ENCODE results near the gene RNF222. TPM values are rescaled to one million over a fixed set of nuclear protein-coding genes. Genes with fewer than 3 reads are reported as not detected.
A peak's percentile ranks its signal among the peaks of the same experiment; 100 is the strongest.

The RNF222 gene
- total and polyA plus RNA-seq, 9 donors = not detected

DNA sequence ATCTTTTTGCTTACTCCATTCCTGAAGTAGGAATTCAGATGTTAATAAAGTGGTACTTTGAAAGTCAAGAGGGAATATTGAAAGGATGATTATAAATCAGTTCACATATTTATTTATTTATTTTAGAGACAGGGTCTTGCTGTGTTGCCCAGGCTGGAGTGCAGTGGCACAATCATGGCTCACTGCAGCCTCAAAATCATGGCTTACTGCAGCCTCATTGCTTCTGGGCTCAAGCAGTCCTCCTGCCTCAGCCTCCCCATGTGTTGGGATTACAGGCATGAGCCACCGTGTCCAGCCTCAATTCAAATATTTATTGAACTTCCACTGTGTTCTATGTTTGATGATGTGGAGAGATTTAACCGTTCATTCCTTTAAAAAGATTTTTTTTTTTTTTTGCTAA lies 44.7 kb upstream of the RNF222 start:
- Histone ChIP-seq H3K9me3 (no peaks in the 10 kb centered on the region), H3K4me1 (ENCODE audit: insufficient read depth) (peaks cover 5% of the 10 kb centered on the region), H3K36me3 (no peaks in the 10 kb centered on the region), H3K27ac (no peak overlapping the region), H3K27me3 (no peaks in the 10 kb centered on the region), H3K4me3 (no peak overlapping the region)
- TF ChIP-seq POLR2A (IDR thresholded peaks at IDR 0.05) (no peak), EP300 (IDR thresholded peaks at IDR 0.05) (no peak), CTCF (IDR thresholded peaks at IDR 0.05) (no peak)
- WGBS, 3 donors = 84 to 93% (median 87%) methylated on average over 2 of the region's 2 CpGs
- intact Hi-C loops (cut with DNase I) = no loop called here
- DNase-seq = no peak

DNA sequence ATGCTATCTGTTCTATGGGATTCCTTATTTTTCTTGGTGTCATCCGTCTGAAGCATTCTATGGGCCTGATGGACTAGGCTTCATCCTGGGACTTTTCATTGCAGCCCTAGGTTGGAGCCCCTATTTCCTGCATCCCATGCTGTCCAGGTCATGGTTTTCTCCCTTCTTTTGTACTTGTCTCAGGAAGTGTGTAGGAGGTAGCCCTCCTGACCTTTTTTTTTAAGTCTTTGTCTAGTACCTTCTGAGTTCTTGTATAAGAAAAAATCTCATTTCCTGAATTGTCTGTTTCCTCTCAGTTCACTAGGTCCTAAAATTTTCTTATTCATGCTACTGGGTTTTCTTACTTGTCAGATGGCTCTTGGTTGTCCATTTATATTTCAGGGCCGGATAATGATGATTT lies 44.1 kb upstream of the RNF222 start:
- H3K27ac ChIP-seq = no peak overlapping the region
- no peak for DNase-seq
- no peaks in the 10 kb centered on the region for H3K27me3 ChIP-seq
- no peaks in the 10 kb centered on the region for H3K36me3 ChIP-seq
- 82 to 85% (median 84%) methylated on average over 2 of the region's 2 CpGs for WGBS, 3 donors
- TF ChIP-seq CTCF (IDR thresholded peaks at IDR 0.05) (no peak), EP300 (IDR thresholded peaks at IDR 0.05) (no peak), POLR2A (IDR thresholded peaks at IDR 0.05) (no peak)
- H3K4me3 ChIP-seq = no peak overlapping the region
- H3K4me1 ChIP-seq (ENCODE audit: insufficient read depth) = peaks cover 5% of the 10 kb centered on the region
- H3K9me3 ChIP-seq = no peaks in the 10 kb centered on the region
- intact Hi-C loops (cut with DNase I) = no loop called here

DNA sequence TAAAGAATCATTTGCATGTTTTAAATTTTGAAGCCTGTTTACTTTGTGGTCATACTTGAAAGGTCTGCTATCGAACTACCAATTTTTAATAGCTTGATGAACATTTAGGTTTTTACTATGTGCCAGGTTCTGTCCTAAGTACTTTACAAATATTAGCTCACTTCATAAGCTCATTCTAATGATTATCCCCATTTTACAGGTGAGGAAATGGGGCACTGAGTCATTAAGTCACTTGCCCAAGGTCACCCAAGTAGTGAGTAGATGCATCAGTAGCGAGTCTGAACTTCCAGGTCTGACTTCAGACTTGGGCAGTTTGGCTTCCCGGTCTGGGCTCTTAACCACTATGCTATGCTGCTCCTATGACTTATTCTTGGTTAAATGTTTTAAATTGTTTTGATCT lies 42.1 kb upstream of the RNF222 start:
- H3K9me3 ChIP-seq = no peaks in the 10 kb centered on the region
- H3K27me3 ChIP-seq = no peaks in the 10 kb centered on the region
- intact Hi-C loops (cut with DNase I) = no loop called here
- H3K4me1 ChIP-seq (ENCODE audit: insufficient read depth) = peaks cover 5% of the 10 kb centered on the region
- WGBS, 3 donors = 95 to 98% (median 97%) methylated on average over 3 of the region's 3 CpGs
- no peaks in the 10 kb centered on the region for H3K36me3 ChIP-seq
- DNase-seq = no peak
- TF ChIP-seq EP300 (IDR thresholded peaks at IDR 0.05) (no peak), CTCF (IDR thresholded peaks at IDR 0.05) (no peak), POLR2A (IDR thresholded peaks at IDR 0.05) (no peak)
- no peak overlapping the region for H3K27ac ChIP-seq
- no peak overlapping the region for H3K4me3 ChIP-seq

- TF ChIP-seq EP300 (IDR thresholded peaks at IDR 0.05) (no peak), POLR2A (IDR thresholded peaks at IDR 0.05) (no peak), CTCF (IDR thresholded peaks at IDR 0.05) (no peak)
- no peaks in the 10 kb centered on the region for H3K27me3 ChIP-seq
- WGBS, 3 donors = 76 to 83% (median 79%) methylated on average over 5 of the region's 5 CpGs
These were observed 40.8 kb upstream of the RNF222 start for GRCh38 chr17:8438441-8438840.

DNA sequence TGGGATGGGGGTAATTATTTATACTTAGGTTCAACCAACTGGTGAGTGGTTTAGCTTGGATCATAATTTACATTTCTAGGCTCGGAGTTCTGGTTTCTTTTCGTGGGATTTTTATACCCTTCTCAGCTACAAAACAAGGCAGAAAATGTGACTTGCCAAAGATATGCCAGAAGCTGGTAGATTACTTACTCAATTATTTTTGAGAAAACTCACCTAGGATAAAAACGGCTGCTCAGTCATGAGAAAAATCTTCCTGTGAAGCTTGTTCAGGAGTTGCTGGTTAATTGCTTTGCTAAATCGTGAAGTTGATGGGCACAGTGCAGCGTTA lies 39.2 kb upstream of the RNF222 start:
- Histone ChIP-seq H3K27ac (peak overlapping the region; percentile 97 to 99), H3K4me3 (peak overlapping the region; percentile 89), H3K36me3 (no peaks in the 10 kb centered on the region), H3K27me3 (no peaks in the 10 kb centered on the region), H3K9me3 (no peaks in the 10 kb centered on the region), H3K4me1 (ENCODE audit: insufficient read depth) (peaks cover 3% of the 10 kb centered on the region)
- no peak for DNase-seq
- 10 to 13% (median 12%) methylated on average over 5 of the region's 5 CpGs for WGBS, 3 donors
- TF ChIP-seq POLR2A (IDR thresholded peaks at IDR 0.05) (no peak), CTCF (IDR thresholded peaks at IDR 0.05) (no peak), EP300 (IDR thresholded peaks at IDR 0.05) (no peak)
- intact Hi-C loops (cut with DNase I) = no loop called here

More at GRCh38 chr17:8438441-8438840, 40.8 kb upstream of the RNF222 start:
- Histone ChIP-seq H3K27ac (no peak overlapping the region), H3K9me3 (no peaks in the 10 kb centered on the region), H3K4me3 (no peak overlapping the region), H3K36me3 (no peaks in the 10 kb centered on the region), H3K4me1 (ENCODE audit: insufficient read depth) (peaks cover 5% of the 10 kb centered on the region)
- DNase-seq = no peak
- intact Hi-C loops (cut with DNase I) = no loop called here

Measured in ovary (tissue), 9 donors.